H1 (cell line): ENCODE measurements around the gene PIK3R6. TPM values are rescaled to one million over a fixed set of nuclear protein-coding genes. Genes with fewer than 3 reads are reported as not detected.

Experiments used
- BRCA1 ChIP-seq: IDR thresholded peaks from 2 replicates; pipeline ENCODE4 v1.6.1; 2012; ENCODE audit warnings: low read depth, low read length, improper control_type of control experiment
- EGR1 ChIP-seq: IDR thresholded peaks from 2 replicates; pipeline ENCODE4 v1.6.1; 2011; ENCODE audit warnings: low read depth, low read length, borderline replicate concordance
- JUND ChIP-seq: IDR thresholded peaks from 2 replicates; pipeline ENCODE4 v1.6.1; 2011; ENCODE audit warnings: mild to moderate bottlenecking, improper control_type of control experiment, low read length
- NRF1 ChIP-seq: IDR thresholded peaks from 2 replicates; pipeline ENCODE4 v1.6.1; 2011; ENCODE audit warnings: mild to moderate bottlenecking, low read depth, low read length, improper control_type of control experiment
- RAD21 ChIP-seq, 2 experiments: IDR thresholded peaks in 1 of 2; conservative IDR thresholded peaks in 1 of 2; 2 replicates each; pipeline ENCODE4 v1.6.1; 2011; ENCODE audit warnings: low read depth in 2 of 2, low read length in 2 of 2, improper control_type of control experiment in 1 of 2, inconsistent platforms in 1 of 2, mild to moderate bottlenecking in 1 of 2, moderate library complexity in 1 of 2
- SAP30 ChIP-seq: fragments of 300-600 bp; sonication (generic); IDR thresholded peaks from 2 replicates; pipeline ENCODE4 v1.7.1; 2012; ENCODE audit warnings: low read length, moderate library complexity, mild to moderate bottlenecking, inconsistent platforms; ENCODE audit not compliant: insufficient read depth, insufficient replicate concordance
- SIX5 ChIP-seq: IDR thresholded peaks from 2 replicates; pipeline ENCODE4 v1.6.1; 2011; ENCODE audit warnings: mild to moderate bottlenecking, low read depth, low read length
- polyA plus RNA-seq, 7 experiments: library from polyadenylated mRNA; depleted of rRNA in 3 of 7; stranded (reverse) in 5 of 7; unstranded in 2 of 7; fragments of >200 nt in 5 of 7; fragments of 200-250 nt in 2 of 7; gene quantifications; 1 replicate in 5 of 7; 2 replicates in 1 of 7; 4 replicates in 1 of 7; pipeline versions ENCODE4 v1.2.1 to v1.2.3, GENCODE V29; 2011 to 2013; ENCODE audit warnings: missing spikeins in 2 of 7, mixed read lengths in 2 of 7
- total RNA-seq: library from RNA; stranded (reverse); fragmentation: NEBNext Ultra II Directional; extraction: Animal tissue kit (Norgen Biotek cat#: 25700); gene quantifications from 2 replicates; pipeline ENCODE4 v1.2.1, GENCODE V29; 2021
- TF ChIP-seq, protein P1 (sequence below): fragments of 300-600 bp; sonication (generic); IDR thresholded peaks from 2 replicates; pipeline ENCODE4 v1.7.1; 2012; ENCODE audit warnings: low read length, moderate library complexity, mild to moderate bottlenecking, inconsistent platforms; ENCODE audit not compliant: insufficient replicate concordance

Gene PIK3R6
- total and polyA plus RNA-seq, 2 of the 8 experiments (the other 6 are each of a cell fraction or from before 2014, with no cell fraction given): 0.24 to 1.2 TPM

DNA sequence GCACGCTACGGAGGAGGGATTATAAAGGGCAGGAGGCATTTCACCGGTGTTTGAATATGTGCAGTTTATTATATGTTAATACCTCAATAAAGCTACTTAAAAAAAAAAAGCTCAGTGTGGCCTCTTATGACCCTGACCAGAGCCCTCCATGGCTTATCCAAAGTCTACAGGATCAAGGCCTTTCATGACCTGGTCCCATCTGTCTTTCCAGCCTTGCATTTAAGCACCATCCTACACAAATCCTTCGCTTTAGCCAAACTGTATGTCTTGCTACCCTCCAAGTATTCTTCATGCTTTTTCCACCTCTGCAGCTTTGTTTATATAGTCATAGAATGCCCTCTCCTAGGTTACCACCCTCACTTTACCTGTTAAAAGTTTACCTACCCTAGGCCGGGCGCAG is 74.8 kb downstream of the PIK3R6 start (continued):
- TF ChIP-seq, protein P1, sequence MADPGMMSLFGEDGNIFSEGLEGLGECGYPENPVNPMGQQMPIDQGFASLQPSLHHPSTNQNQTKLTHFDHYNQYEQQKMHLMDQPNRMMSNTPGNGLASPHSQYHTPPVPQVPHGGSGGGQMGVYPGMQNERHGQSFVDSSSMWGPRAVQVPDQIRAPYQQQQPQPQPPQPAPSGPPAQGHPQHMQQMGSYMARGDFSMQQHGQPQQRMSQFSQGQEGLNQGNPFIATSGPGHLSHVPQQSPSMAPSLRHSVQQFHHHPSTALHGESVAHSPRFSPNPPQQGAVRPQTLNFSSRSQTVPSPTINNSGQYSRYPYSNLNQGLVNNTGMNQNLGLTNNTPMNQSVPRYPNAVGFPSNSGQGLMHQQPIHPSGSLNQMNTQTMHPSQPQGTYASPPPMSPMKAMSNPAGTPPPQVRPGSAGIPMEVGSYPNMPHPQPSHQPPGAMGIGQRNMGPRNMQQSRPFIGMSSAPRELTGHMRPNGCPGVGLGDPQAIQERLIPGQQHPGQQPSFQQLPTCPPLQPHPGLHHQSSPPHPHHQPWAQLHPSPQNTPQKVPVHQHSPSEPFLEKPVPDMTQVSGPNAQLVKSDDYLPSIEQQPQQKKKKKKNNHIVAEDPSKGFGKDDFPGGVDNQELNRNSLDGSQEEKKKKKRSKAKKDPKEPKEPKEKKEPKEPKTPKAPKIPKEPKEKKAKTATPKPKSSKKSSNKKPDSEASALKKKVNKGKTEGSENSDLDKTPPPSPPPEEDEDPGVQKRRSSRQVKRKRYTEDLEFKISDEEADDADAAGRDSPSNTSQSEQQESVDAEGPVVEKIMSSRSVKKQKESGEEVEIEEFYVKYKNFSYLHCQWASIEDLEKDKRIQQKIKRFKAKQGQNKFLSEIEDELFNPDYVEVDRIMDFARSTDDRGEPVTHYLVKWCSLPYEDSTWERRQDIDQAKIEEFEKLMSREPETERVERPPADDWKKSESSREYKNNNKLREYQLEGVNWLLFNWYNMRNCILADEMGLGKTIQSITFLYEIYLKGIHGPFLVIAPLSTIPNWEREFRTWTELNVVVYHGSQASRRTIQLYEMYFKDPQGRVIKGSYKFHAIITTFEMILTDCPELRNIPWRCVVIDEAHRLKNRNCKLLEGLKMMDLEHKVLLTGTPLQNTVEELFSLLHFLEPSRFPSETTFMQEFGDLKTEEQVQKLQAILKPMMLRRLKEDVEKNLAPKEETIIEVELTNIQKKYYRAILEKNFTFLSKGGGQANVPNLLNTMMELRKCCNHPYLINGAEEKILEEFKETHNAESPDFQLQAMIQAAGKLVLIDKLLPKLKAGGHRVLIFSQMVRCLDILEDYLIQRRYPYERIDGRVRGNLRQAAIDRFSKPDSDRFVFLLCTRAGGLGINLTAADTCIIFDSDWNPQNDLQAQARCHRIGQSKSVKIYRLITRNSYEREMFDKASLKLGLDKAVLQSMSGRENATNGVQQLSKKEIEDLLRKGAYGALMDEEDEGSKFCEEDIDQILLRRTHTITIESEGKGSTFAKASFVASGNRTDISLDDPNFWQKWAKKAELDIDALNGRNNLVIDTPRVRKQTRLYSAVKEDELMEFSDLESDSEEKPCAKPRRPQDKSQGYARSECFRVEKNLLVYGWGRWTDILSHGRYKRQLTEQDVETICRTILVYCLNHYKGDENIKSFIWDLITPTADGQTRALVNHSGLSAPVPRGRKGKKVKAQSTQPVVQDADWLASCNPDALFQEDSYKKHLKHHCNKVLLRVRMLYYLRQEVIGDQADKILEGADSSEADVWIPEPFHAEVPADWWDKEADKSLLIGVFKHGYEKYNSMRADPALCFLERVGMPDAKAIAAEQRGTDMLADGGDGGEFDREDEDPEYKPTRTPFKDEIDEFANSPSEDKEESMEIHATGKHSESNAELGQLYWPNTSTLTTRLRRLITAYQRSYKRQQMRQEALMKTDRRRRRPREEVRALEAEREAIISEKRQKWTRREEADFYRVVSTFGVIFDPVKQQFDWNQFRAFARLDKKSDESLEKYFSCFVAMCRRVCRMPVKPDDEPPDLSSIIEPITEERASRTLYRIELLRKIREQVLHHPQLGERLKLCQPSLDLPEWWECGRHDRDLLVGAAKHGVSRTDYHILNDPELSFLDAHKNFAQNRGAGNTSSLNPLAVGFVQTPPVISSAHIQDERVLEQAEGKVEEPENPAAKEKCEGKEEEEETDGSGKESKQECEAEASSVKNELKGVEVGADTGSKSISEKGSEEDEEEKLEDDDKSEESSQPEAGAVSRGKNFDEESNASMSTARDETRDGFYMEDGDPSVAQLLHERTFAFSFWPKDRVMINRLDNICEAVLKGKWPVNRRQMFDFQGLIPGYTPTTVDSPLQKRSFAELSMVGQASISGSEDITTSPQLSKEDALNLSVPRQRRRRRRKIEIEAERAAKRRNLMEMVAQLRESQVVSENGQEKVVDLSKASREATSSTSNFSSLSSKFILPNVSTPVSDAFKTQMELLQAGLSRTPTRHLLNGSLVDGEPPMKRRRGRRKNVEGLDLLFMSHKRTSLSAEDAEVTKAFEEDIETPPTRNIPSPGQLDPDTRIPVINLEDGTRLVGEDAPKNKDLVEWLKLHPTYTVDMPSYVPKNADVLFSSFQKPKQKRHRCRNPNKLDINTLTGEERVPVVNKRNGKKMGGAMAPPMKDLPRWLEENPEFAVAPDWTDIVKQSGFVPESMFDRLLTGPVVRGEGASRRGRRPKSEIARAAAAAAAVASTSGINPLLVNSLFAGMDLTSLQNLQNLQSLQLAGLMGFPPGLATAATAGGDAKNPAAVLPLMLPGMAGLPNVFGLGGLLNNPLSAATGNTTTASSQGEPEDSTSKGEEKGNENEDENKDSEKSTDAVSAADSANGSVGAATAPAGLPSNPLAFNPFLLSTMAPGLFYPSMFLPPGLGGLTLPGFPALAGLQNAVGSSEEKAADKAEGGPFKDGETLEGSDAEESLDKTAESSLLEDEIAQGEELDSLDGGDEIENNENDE: no peak
- TF ChIP-seq SIX5 (no peak), BRCA1 (no peak), NRF1 (no peak), EGR1 (no peak), SAP30 (no peak), JUND (no peak), RAD21 (IDR thresholded peaks at IDR 0.05 in 1 of 2, conservative IDR thresholded peaks at IDR 0.05 in 1 of 2; ENCODE audit: low read depth in 2 of 2, low read length in 2 of 2) (no peak)
